GM12878 (cell line): ENCODE results near the gene VPS52. TPM values are rescaled to one million over a fixed set of nuclear protein-coding genes. Genes with fewer than 3 reads are reported as not detected.

Experiments
- ATAC-seq: fragments of 200-7000 bp; cut with Tn5 transposase; 3 replicates; pipeline ENCODE4 v1.9.1; 2020; ENCODE audit warnings: mild to moderate bottlenecking, moderate library complexity
- BruUV-seq: library from RNA; stranded (reverse); fragments of 400-500 nt; replicated peaks from 2 replicates; lab custom pipeline; 2021; lab: Mats Ljungman, UMichigan
- CTCF ChIA-PET: fragments of 300-600 bp; sonication (Branson Sonifier 250); formaldehyde crosslinking; extraction: SDS; loops from one replicate; lab custom pipeline; 2021; ENCODE audit warnings: inconsistent platforms; lab: Yijun Ruan, JAX
- POLR2A ChIA-PET: fragments of 350-600 bp; formaldehyde crosslinking; extraction: SDS; loops from one replicate; lab custom pipeline; 2021; ENCODE audit warnings: inconsistent platforms; lab: Charles Lee
- RAD21 ChIA-PET: fragments of 300-600 bp; sonication (Branson Sonifier 250); formaldehyde crosslinking; loops from one replicate; lab custom pipeline; 2023; ENCODE audit warnings: antibody characterized with exemption; ENCODE audit not compliant: unreplicated experiment; lab: Charles Lee
- SMC1A ChIA-PET: fragments of 300-600 bp; sonication (Branson Sonifier 250); formaldehyde crosslinking; loops from one replicate; lab custom pipeline; 2023; ENCODE audit not compliant: unreplicated experiment, uncharacterized antibody; lab: Charles Lee
- DNase-seq: peaks from one replicate; pipeline ENCODE4 v3.0.0-alpha.2; 2011; ENCODE audit warnings: low read depth, low spot score
- FAIRE-seq: peaks from 3 replicates; lab custom pipeline; 2011; peaks lifted over from hg19 to GRCh38; lab: Jason Lieb, UNC
- H2AFZ ChIP-seq: 2 replicates; pipeline ENCODE4 v1.6.0; 2011; ENCODE audit warnings: low read depth, low read length, control low read depth; ENCODE audit not compliant: control insufficient read depth
- H3K27ac ChIP-seq: 2 replicates; pipeline ENCODE4 v1.5.1; 2011; ENCODE audit warnings: control low read depth; ENCODE audit not compliant: control insufficient read depth, insufficient read depth
- H3K27me3 ChIP-seq, 2 experiments: replicated peaks in 1 of 2; 2 replicates each; pipeline versions ENCODE4 v1.6.0 to v1.6.1; 2011; ENCODE audit warnings: low read length in 1 of 2; ENCODE audit not compliant: control insufficient read depth in 2 of 2, insufficient read depth in 2 of 2
- H3K36me3 ChIP-seq, 2 experiments: 2 replicates each; pipeline ENCODE4 v1.5.1; 2011; ENCODE audit warnings: low read length in 1 of 2; ENCODE audit not compliant: control insufficient read depth in 2 of 2, insufficient read depth in 2 of 2
- H3K4me1 ChIP-seq: 2 replicates; pipeline ENCODE4 v1.6.1; 2011; ENCODE audit warnings: mild to moderate bottlenecking, low read length, moderate library complexity, mixed read lengths; ENCODE audit not compliant: control insufficient read depth, insufficient read depth
- H3K4me2 ChIP-seq: 2 replicates; pipeline ENCODE4 v1.6.0; 2011; ENCODE audit warnings: control low read depth; ENCODE audit not compliant: control insufficient read depth, insufficient read depth
- H3K4me3 ChIP-seq: fragments of 200-600 bp; sonication (generic); 2 replicates; pipeline ENCODE4 v1.5.1; 2016
- H3K79me2 ChIP-seq: 2 replicates; pipeline ENCODE4 v1.6.0; 2011; ENCODE audit warnings: low read length; ENCODE audit not compliant: control insufficient read depth, insufficient read depth
- H3K9ac ChIP-seq: 2 replicates; pipeline ENCODE4 v1.8.0; 2011; ENCODE audit warnings: low read length, control low read depth, mixed read lengths; ENCODE audit not compliant: control insufficient read depth, insufficient read depth
- H3K9me3 ChIP-seq: replicated peaks from 3 replicates; pipeline ENCODE4 v1.5.1; 2011; ENCODE audit warnings: mild to moderate bottlenecking, low read length; ENCODE audit not compliant: control insufficient read depth, insufficient read depth
- H4K20me1 ChIP-seq: 2 replicates; pipeline ENCODE4 v1.6.0; 2011; ENCODE audit not compliant: control insufficient read depth, insufficient read depth
- ATF7 ChIP-seq: fragments of 450-650 bp; IDR thresholded peaks from 2 replicates; pipeline ENCODE4 v1.6.1; 2016; ENCODE audit warnings: low read depth, mild to moderate bottlenecking
- EED ChIP-seq: sonication (generic); IDR thresholded peaks from 2 replicates; pipeline ENCODE4 v1.6.1; 2016; ENCODE audit warnings: antibody characterized with exemption, low read depth
- IKZF2 ChIP-seq, 2 experiments: fragments of 450-650 bp; IDR thresholded peaks; 2 replicates each; pipeline ENCODE4 v1.6.1; 2017; ENCODE audit warnings: mild to moderate bottlenecking in 2 of 2, moderate library complexity in 2 of 2
- RAD21 ChIP-seq: IDR thresholded peaks from 2 replicates; pipeline ENCODE4 v1.6.1; 2011; ENCODE audit warnings: mild to moderate bottlenecking, low read depth, low read length, moderate library complexity; ENCODE audit not compliant: insufficient read depth
- RAD51 ChIP-seq: fragments of 450-650 bp; IDR thresholded peaks from 2 replicates; pipeline ENCODE4 v1.6.1; 2016; ENCODE audit warnings: moderate library complexity, mild to moderate bottlenecking, inconsistent platforms
- SIN3A ChIP-seq: IDR thresholded peaks from 2 replicates; pipeline ENCODE4 v1.6.1; 2012; ENCODE audit warnings: low read depth, low read length, improper control_type of control experiment
- SMAD5 ChIP-seq: IDR thresholded peaks from 2 replicates; pipeline ENCODE4 v1.6.1; 2016; ENCODE audit warnings: antibody characterized with exemption, low read depth
- SMC3 ChIP-seq: IDR thresholded peaks from 2 replicates; pipeline ENCODE4 v1.6.1; 2011; ENCODE audit warnings: low read length, improper control_type of control experiment, borderline replicate concordance
- WGBS: methylation state at CpG from one replicate; pipeline ENCODE4 v1.1.6; 2016; ENCODE audit warnings: low lambda C conversion rate; ENCODE audit not compliant: insufficient replicate concordance, insufficient coverage; ENCODE audit errors: missing lambda C conversion rate; 5-methylcytosine and 5-hydroxymethylcytosine counted together
- in situ Hi-C: fragments of 300-500 bp; cut with MboI; formaldehyde crosslinking; loops from 9 replicates; pipeline ENCODE4 v1.14.3; 2018; ENCODE audit warnings: mixed read lengths
- intact Hi-C: fragments of 100-400 bp; cut with micrococcal nuclease; formaldehyde crosslinking; loops from one replicate; pipeline ENCODE4 v1.14.2; 2022; ENCODE audit not compliant: unreplicated experiment
- polyA plus RNA-seq, 11 experiments: library from polyadenylated mRNA; depleted of rRNA in 4 of 11; unstranded in 6 of 11; stranded (reverse) in 5 of 11; fragments of >200 nt; fragmentation: Nextera tagmentation in 4 of 11; fragmentation: Illumina TruSeq in 1 of 11; extraction: Ambion mirVana in 4 of 11; extraction: Trizol in 1 of 11; gene quantifications; 1 replicate in 1 of 11; 2 replicates in 10 of 11; pipeline versions ENCODE4 v1.2.1 to v1.2.3, GENCODE V29; 2011 to 2016; ENCODE audit warnings: inconsistent platforms in 2 of 11, missing spikeins in 2 of 11, low read depth in 1 of 11
- total RNA-seq, 4 experiments: library from RNA; depleted of rRNA in 3 of 4; stranded (reverse); fragments of >200 nt in 3 of 4; fragmentation: Illumina TruSeq in 1 of 4; extraction: Trizol in 1 of 4; gene quantifications; 2 replicates each; pipeline versions ENCODE4 v1.2.1 to v1.2.3, GENCODE V29; 2013 to 2021
- TF ChIP-seq, protein P1 (sequence below): IDR thresholded peaks from 2 replicates; pipeline ENCODE4 v1.6.1; 2012; ENCODE audit warnings: low read depth, low read length, improper control_type of control experiment
- TF ChIP-seq, protein P2 (sequence below): IDR thresholded peaks from 2 replicates; pipeline ENCODE4 v1.6.1; 2012; ENCODE audit warnings: low read depth, low read length, improper control_type of control experiment
- TF ChIP-seq, protein P3 (sequence below), 3 experiments: IDR thresholded peaks in 2 of 3; conservative IDR thresholded peaks in 1 of 3; 2 replicates each; pipeline ENCODE4 v1.5.1; 2011; ENCODE audit warnings: low read depth in 3 of 3, low read length in 3 of 3, mild to moderate bottlenecking in 3 of 3, control low read depth in 2 of 3, moderate library complexity in 2 of 3, inconsistent platforms in 1 of 3, mixed read lengths in 1 of 3; ENCODE audit not compliant: control insufficient read depth in 2 of 3, insufficient read depth in 1 of 3; ENCODE audit errors: extremely low read depth in 1 of 3

The VPS52 gene
- total and polyA plus RNA-seq, 10 of the 15 experiments (the other 5 are each of a cell fraction or from before 2014, with no cell fraction given) = 11.3 to 52.7 (median 36.7) TPM

DNA sequence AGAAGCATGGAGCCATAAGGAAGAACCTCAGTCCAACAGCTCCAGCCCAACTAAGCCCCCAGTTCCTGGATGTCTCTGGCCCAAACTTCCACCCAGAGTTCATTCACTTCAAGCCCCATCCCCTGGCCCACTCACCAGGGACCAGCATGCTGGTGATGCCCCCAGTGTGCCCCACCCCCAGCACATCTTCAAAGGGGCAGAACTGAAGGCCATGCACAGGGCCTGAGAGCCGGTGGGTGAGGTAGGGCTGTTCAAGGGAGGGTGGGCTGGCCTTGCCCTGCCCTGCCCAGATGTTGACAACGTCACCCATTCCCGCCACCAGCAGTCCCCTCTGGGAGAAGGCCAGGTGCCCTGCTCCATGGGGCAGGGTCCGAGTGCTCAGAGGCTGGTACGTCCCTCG, 8.9 kb upstream of the VPS52 start (continued):
- TF ChIP-seq, protein P1, sequence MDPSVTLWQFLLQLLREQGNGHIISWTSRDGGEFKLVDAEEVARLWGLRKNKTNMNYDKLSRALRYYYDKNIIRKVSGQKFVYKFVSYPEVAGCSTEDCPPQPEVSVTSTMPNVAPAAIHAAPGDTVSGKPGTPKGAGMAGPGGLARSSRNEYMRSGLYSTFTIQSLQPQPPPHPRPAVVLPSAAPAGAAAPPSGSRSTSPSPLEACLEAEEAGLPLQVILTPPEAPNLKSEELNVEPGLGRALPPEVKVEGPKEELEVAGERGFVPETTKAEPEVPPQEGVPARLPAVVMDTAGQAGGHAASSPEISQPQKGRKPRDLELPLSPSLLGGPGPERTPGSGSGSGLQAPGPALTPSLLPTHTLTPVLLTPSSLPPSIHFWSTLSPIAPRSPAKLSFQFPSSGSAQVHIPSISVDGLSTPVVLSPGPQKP = no peak
- TF ChIP-seq SMAD5 = no peak
- TF ChIP-seq SIN3A = no peak
- TF ChIP-seq, protein P2, sequence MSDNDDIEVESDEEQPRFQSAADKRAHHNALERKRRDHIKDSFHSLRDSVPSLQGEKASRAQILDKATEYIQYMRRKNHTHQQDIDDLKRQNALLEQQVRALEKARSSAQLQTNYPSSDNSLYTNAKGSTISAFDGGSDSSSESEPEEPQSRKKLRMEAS = no peak
- no peak for TF ChIP-seq ATF7
- TF ChIP-seq, all 136 proteins: peak for 0

DNA sequence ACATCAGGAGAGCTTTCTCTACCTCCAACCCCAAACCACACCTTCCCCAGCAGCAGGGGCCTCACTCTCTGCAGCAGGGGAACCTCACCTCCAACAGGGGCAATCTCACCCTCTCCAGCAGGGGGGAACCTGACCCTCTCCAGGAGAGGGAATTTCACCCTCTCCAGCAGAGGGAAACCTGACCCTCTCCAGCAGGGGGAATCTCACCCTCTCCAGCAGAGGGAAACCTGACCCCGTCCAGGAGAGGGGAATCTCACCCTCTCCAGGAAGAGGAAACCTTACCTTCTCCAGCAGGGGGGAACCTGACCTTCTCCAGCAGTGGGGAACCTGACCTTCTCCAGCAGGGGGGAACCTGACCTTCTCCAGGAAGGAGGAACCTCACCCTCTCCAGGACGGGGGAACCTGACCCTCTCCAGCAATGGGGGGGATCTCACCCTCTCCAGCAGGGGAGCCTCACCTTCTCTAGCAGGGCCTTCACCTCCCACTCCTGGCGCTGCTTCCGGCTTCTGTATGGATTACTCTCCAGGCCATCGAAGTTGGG, 8.4 kb upstream of the VPS52 start:
- ChIA-PET POLR2A (interaction anchor here (1.6 to 3.9 kb wide), 3 partner anchors 8 to 17 kb away, joined by 6 to 38 read pairs (median 19); partner anchors contain the start of genes PFDN6, RPS18, VPS52 and WDR46), RAD21 (no interaction called here), SMC1A (no interaction called here), CTCF (interaction anchor here (1.7 to 3.9 kb wide), 2 partner anchors 65 to 151 kb away, joined by 3 to 22 read pairs; no protein-coding TSS in a partner anchor)
- H3K36me3 ChIP-seq = peaks cover 24 to 31% of the 10 kb centered on the region in 2 experiments
- no peak for ATAC-seq
- in situ Hi-C loops (no loop called here), intact Hi-C loops (loop anchor here (5.0 kb wide), 1 partner anchor 112 kb away; the partner anchor contains the start of gene KIFC1)
- peaks cover 24% of the 10 kb centered on the region for H3K79me2 ChIP-seq
- no peaks in the 10 kb centered on the region for H3K27me3 ChIP-seq
- no TSS peak for BruUV-seq
- no peak for FAIRE-seq
- no peaks in the 10 kb centered on the region; the same call in 1 of the 2 replicates for H4K20me1 ChIP-seq
- no peak overlapping the region; the same call in 1 of the 2 replicates for H3K27ac ChIP-seq
- TF ChIP-seq RAD21 = peak; percentile 46
- peak in 1 of 2 experiments; percentile 20; a peak in 1 of 4 replicates for TF ChIP-seq IKZF2 (IDR thresholded peaks at IDR 0.05)
- peak; percentile 46; the same call in 1 of the 2 replicates for TF ChIP-seq EED
- peak; percentile 10; the same call in 1 of the 2 replicates for TF ChIP-seq SMC3
- no peak for TF ChIP-seq RAD51
- TF ChIP-seq, protein P3, sequence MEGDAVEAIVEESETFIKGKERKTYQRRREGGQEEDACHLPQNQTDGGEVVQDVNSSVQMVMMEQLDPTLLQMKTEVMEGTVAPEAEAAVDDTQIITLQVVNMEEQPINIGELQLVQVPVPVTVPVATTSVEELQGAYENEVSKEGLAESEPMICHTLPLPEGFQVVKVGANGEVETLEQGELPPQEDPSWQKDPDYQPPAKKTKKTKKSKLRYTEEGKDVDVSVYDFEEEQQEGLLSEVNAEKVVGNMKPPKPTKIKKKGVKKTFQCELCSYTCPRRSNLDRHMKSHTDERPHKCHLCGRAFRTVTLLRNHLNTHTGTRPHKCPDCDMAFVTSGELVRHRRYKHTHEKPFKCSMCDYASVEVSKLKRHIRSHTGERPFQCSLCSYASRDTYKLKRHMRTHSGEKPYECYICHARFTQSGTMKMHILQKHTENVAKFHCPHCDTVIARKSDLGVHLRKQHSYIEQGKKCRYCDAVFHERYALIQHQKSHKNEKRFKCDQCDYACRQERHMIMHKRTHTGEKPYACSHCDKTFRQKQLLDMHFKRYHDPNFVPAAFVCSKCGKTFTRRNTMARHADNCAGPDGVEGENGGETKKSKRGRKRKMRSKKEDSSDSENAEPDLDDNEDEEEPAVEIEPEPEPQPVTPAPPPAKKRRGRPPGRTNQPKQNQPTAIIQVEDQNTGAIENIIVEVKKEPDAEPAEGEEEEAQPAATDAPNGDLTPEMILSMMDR (IDR thresholded peaks at IDR 0.05 in 2 of 3, conservative IDR thresholded peaks at IDR 0.05 in 1 of 3; ENCODE audit: control insufficient read depth in 2 of 3, extremely low read depth in 1 of 3, insufficient read depth in 1 of 3, low read depth in 3 of 3, low read length in 3 of 3) = peak; percentile 39 to 55 (median 46); a peak in 5 of 6 replicates
- no peak overlapping the region for H3K9ac ChIP-seq
- H3K4me3 ChIP-seq = no peak overlapping the region
- H3K4me2 ChIP-seq = no peak overlapping the region
- H3K4me1 ChIP-seq = peaks cover 20% of the 10 kb centered on the region
- no peak for DNase-seq
- no peak overlapping the region for H2AFZ ChIP-seq
- 100% methylated on average over 5 of the region's 5 CpGs for WGBS
- H3K9me3 ChIP-seq = no peaks in the 10 kb centered on the region
